H1 (cell line): Measurements from ENCODE around the gene COQ8A. TPM values are rescaled to one million over a fixed set of nuclear protein-coding genes. Genes with fewer than 3 reads are reported as not detected.

Experiments used
- CTCF ChIA-PET: fragments of 300-600 bp; sonication (Branson Sonifier 250); formaldehyde crosslinking; loops from one replicate; lab custom pipeline; 2021; ENCODE audit not compliant: partially characterized antibody; lab: Charles Lee
- POLR2A ChIA-PET: fragments of 300-600 bp; sonication (Branson Sonifier 250); formaldehyde crosslinking; loops from one replicate; lab custom pipeline; 2021; ENCODE audit warnings: inconsistent platforms; ENCODE audit not compliant: partially characterized antibody; lab: Charles Lee
- DNase-seq, 2 experiments: peaks; one replicate each; pipeline versions ENCODE4 v3.0.0 to v3.0.0-alpha.2; 2010 to 2022; ENCODE audit warnings: low spot score in 2 of 2, low read depth in 1 of 2, mixed read lengths in 1 of 2
- FAIRE-seq: peaks from 2 replicates; lab custom pipeline; 2011; peaks lifted over from hg19 to GRCh38; lab: Jason Lieb, UNC
- H2AFZ ChIP-seq: 2 replicates; pipeline ENCODE4 v1.8.1; 2012; ENCODE audit warnings: low read length, inconsistent platforms
- H2AK5ac ChIP-seq: 2 replicates; pipeline ENCODE4 v1.6.1; 2013; ENCODE audit warnings: low read depth, low read length
- H2BK120ac ChIP-seq: replicated peaks from 2 replicates; pipeline ENCODE3; 2013; ENCODE audit warnings: low read depth, low read length, inconsistent platforms
- H2BK12ac ChIP-seq: 2 replicates; pipeline ENCODE4 v1.6.1; 2013; ENCODE audit warnings: low read depth, low read length
- H2BK15ac ChIP-seq: 2 replicates; pipeline ENCODE4 v1.6.1; 2013; ENCODE audit warnings: low read length
- H2BK20ac ChIP-seq: 2 replicates; pipeline ENCODE4 v1.6.1; 2013; ENCODE audit warnings: low read length
- H2BK5ac ChIP-seq: 2 replicates; pipeline ENCODE4 v1.6.1; 2013; ENCODE audit warnings: low read depth, low read length
- H3K14ac ChIP-seq: 2 replicates; pipeline ENCODE4 v1.6.1; 2013; ENCODE audit warnings: inconsistent platforms; ENCODE audit not compliant: insufficient read length
- H3K18ac ChIP-seq: 2 replicates; pipeline ENCODE4 v1.6.1; 2013; ENCODE audit warnings: low read length; ENCODE audit errors: extremely low read depth
- H3K23ac ChIP-seq: 2 replicates; pipeline ENCODE4 v1.6.1; 2013; ENCODE audit warnings: inconsistent platforms; ENCODE audit not compliant: insufficient read length
- H3K23me2 ChIP-seq: 2 replicates; pipeline ENCODE4 v1.6.1; 2013; ENCODE audit warnings: low read depth, low read length
- H3K27ac ChIP-seq: 2 replicates; pipeline ENCODE4 v1.6.1; 2011; ENCODE audit warnings: low read depth, low read length, inconsistent platforms
- H3K27me3 ChIP-seq, 4 experiments: replicated peaks in 1 of 4; 1 replicate in 1 of 4; 2 replicates in 3 of 4; pipeline versions ENCODE4 v1.6.1 to v1.8.1; 2011 to 2013; ENCODE audit warnings: low read length in 3 of 4, mild to moderate bottlenecking in 3 of 4, inconsistent platforms in 2 of 4, mixed read lengths in 2 of 4, moderate library complexity in 1 of 4; ENCODE audit not compliant: control insufficient read depth in 3 of 4, insufficient read depth in 3 of 4; ENCODE audit errors: extremely low read depth in 1 of 4
- H3K36me3 ChIP-seq, 4 experiments: 2 replicates each; pipeline versions ENCODE4 v1.6.1 to v1.8.1; 2011 to 2013; ENCODE audit warnings: mild to moderate bottlenecking in 4 of 4, low read length in 3 of 4, moderate library complexity in 2 of 4, control low read depth in 1 of 4, inconsistent platforms in 1 of 4; ENCODE audit not compliant: insufficient read depth in 4 of 4, control insufficient read depth in 2 of 4
- H3K4ac ChIP-seq: replicated peaks from 2 replicates; pipeline ENCODE3; 2013; ENCODE audit warnings: low read length, low read depth, mixed read lengths, inconsistent platforms; ENCODE audit not compliant: insufficient read length
- H3K4me1 ChIP-seq, 4 experiments: replicated peaks in 1 of 4; 1 replicate in 1 of 4; 2 replicates in 3 of 4; pipeline versions ENCODE4 v1.6.1 to v1.8.1; 2011 to 2013; ENCODE audit warnings: low read length in 3 of 4, inconsistent platforms in 2 of 4, mixed read lengths in 1 of 4; ENCODE audit not compliant: insufficient read depth in 4 of 4, control insufficient read depth in 3 of 4
- H3K4me2 ChIP-seq, 2 experiments: 2 replicates each; pipeline versions ENCODE4 v1.6.1 to v1.8.1; 2011 to 2013; ENCODE audit warnings: low read depth in 2 of 2, low read length in 2 of 2, control low read depth in 1 of 2, inconsistent platforms in 1 of 2, mild to moderate bottlenecking in 1 of 2; ENCODE audit not compliant: insufficient read depth in 1 of 2
- H3K4me3 ChIP-seq, 4 experiments: fragments of 200-600, 300-600 bp in 1 of 4; sonication (generic), shearing (Covaris generic), sonication (Bioruptor Twin) in 1 of 4; 2 replicates each; pipeline versions ENCODE4 v1.5.1 to v1.8.1; 2011 to 2016; ENCODE audit warnings: low read length in 4 of 4, low read depth in 3 of 4, control low read depth in 2 of 4, inconsistent platforms in 2 of 4, mild to moderate bottlenecking in 2 of 4, mixed read lengths in 1 of 4, moderate library complexity in 1 of 4; ENCODE audit not compliant: insufficient read depth in 2 of 4; ENCODE audit errors: extremely low read depth in 1 of 4
- H3K56ac ChIP-seq: replicated peaks from 2 replicates; pipeline ENCODE3; 2013; ENCODE audit warnings: low read depth, mild to moderate bottlenecking, mixed read lengths, low read length, inconsistent platforms; ENCODE audit not compliant: insufficient read length
- H3K79me1 ChIP-seq: 2 replicates; pipeline ENCODE4 v1.6.1; 2013; ENCODE audit warnings: low read depth, low read length, control low read depth
- H3K79me2 ChIP-seq, 2 experiments: 2 replicates each; pipeline versions ENCODE4 v1.6.1 to v1.8.1; 2012 to 2013; ENCODE audit warnings: low read length in 2 of 2, mild to moderate bottlenecking in 2 of 2, inconsistent platforms in 1 of 2; ENCODE audit not compliant: insufficient read depth in 2 of 2, control insufficient read depth in 1 of 2
- H3K9ac ChIP-seq, 4 experiments: replicated peaks in 1 of 4; 1 replicate in 1 of 4; 2 replicates in 3 of 4; pipeline versions ENCODE4 v1.6.1 to v1.8.1; 2011 to 2013; ENCODE audit warnings: low read depth in 3 of 4, low read length in 3 of 4, control low read depth in 2 of 4, mild to moderate bottlenecking in 2 of 4, moderate library complexity in 2 of 4, inconsistent platforms in 1 of 4; ENCODE audit errors: extremely low read depth in 1 of 4
- H3K9me3 ChIP-seq, 2 experiments: 2 replicates each; pipeline versions ENCODE4 v1.6.1 to v1.8.1; 2012 to 2013; ENCODE audit warnings: mild to moderate bottlenecking in 2 of 2, moderate library complexity in 2 of 2, control low read depth in 1 of 2, inconsistent platforms in 1 of 2, low read depth in 1 of 2, low read length in 1 of 2, mixed read lengths in 1 of 2; ENCODE audit not compliant: insufficient read depth in 2 of 2
- H4K20me1 ChIP-seq, 2 experiments: replicated peaks in 1 of 2; 2 replicates each; pipeline versions ENCODE3 to v1.8.1; 2011 to 2013; ENCODE audit warnings: inconsistent platforms in 2 of 2, low read length in 2 of 2, mild to moderate bottlenecking in 1 of 2; ENCODE audit not compliant: insufficient read depth in 2 of 2, control insufficient read depth in 1 of 2
- H4K5ac ChIP-seq: 2 replicates; pipeline ENCODE4 v1.6.1; 2013; ENCODE audit warnings: low read length, low read depth, mixed read lengths, inconsistent platforms; ENCODE audit not compliant: insufficient read length
- H4K8ac ChIP-seq: 2 replicates; pipeline ENCODE4 v1.8.0; 2013; ENCODE audit warnings: mild to moderate bottlenecking, moderate library complexity, low read length, inconsistent platforms; ENCODE audit not compliant: insufficient read depth; ENCODE audit errors: extremely low read depth
- H4K91ac ChIP-seq: replicated peaks from 2 replicates; pipeline ENCODE3; 2013; ENCODE audit warnings: low read length, mixed read lengths, inconsistent platforms; ENCODE audit not compliant: insufficient read length
- ASH2L ChIP-seq: fragments of 200-600, 300-600 bp; sonication (generic); IDR thresholded peaks from one replicate; pipeline ENCODE4 v1.7.1; 2017; ENCODE audit warnings: low read length
- BACH1 ChIP-seq: IDR thresholded peaks from 2 replicates; pipeline ENCODE4 v1.6.1; 2012; ENCODE audit warnings: low read length, improper control_type of control experiment
- CHD2 ChIP-seq: IDR thresholded peaks from 2 replicates; pipeline ENCODE4 v1.6.1; 2012; ENCODE audit warnings: low read length, improper control_type of control experiment
- CTBP2 ChIP-seq: IDR thresholded peaks from 2 replicates; pipeline ENCODE4 v1.7.0; 2011; ENCODE audit warnings: borderline replicate concordance, mild to moderate bottlenecking, moderate library complexity, mixed read lengths, low read length; ENCODE audit not compliant: insufficient read depth, insufficient read length
- E2F6 ChIP-seq: IDR thresholded peaks from 2 replicates; pipeline ENCODE4 v1.6.1; 2012; ENCODE audit warnings: inconsistent platforms
- JUND ChIP-seq: IDR thresholded peaks from 2 replicates; pipeline ENCODE4 v1.6.1; 2011; ENCODE audit warnings: mild to moderate bottlenecking, improper control_type of control experiment, low read length
- KDM1A ChIP-seq: fragments of 200-600, 300-600 bp; sonication (generic); IDR thresholded peaks from 2 replicates; pipeline ENCODE4 v1.7.1; 2016; ENCODE audit warnings: mild to moderate bottlenecking, low read length, borderline replicate concordance
- MAX ChIP-seq: IDR thresholded peaks from 2 replicates; pipeline ENCODE4 v1.6.1; 2012; ENCODE audit warnings: inconsistent platforms
- PHF8 ChIP-seq: fragments of 200-600 bp; sonication (generic); conservative IDR thresholded peaks from 2 replicates; pipeline ENCODE4 v1.7.1; 2012; ENCODE audit warnings: low read depth, mild to moderate bottlenecking, inconsistent platforms, low read length, moderate library complexity
- WGBS, 2 experiments: shearing (Covaris generic) in 1 of 2; methylation state at CpG; one replicate each; pipeline versions ENCODE4 v1.1.6 to v1.1.7; 2013 to 2015; ENCODE audit warnings: low lambda C conversion rate in 2 of 2, mixed read lengths in 2 of 2, inconsistent platforms in 1 of 2, low coverage in 1 of 2, missing lambda C conversion rate in 1 of 2; ENCODE audit not compliant: insufficient replicate concordance in 2 of 2, insufficient coverage in 1 of 2, insufficient read length in 1 of 2; ENCODE audit errors: extremely low coverage in 1 of 2, missing lambda C conversion rate in 1 of 2; 5-methylcytosine and 5-hydroxymethylcytosine counted together
- polyA plus RNA-seq, 7 experiments: library from polyadenylated mRNA; depleted of rRNA in 3 of 7; stranded (reverse) in 5 of 7; unstranded in 2 of 7; fragments of >200 nt in 5 of 7; fragments of 200-250 nt in 2 of 7; gene quantifications; 1 replicate in 5 of 7; 2 replicates in 1 of 7; 4 replicates in 1 of 7; pipeline versions ENCODE4 v1.2.1 to v1.2.3, GENCODE V29; 2011 to 2013; ENCODE audit warnings: missing spikeins in 2 of 7, mixed read lengths in 2 of 7
- total RNA-seq: library from RNA; stranded (reverse); fragmentation: NEBNext Ultra II Directional; extraction: Animal tissue kit (Norgen Biotek cat#: 25700); gene quantifications from 2 replicates; pipeline ENCODE4 v1.2.1, GENCODE V29; 2021
- TF ChIP-seq, protein P1 (sequence below): IDR thresholded peaks from 2 replicates; pipeline ENCODE4 v1.6.1; 2011; ENCODE audit warnings: low read length, improper control_type of control experiment
- TF ChIP-seq, protein P2 (sequence below): IDR thresholded peaks from 2 replicates; pipeline ENCODE4 v1.6.1; 2011; ENCODE audit warnings: low read depth, mild to moderate bottlenecking, low read length; ENCODE audit not compliant: insufficient read depth

The COQ8A gene
- total and polyA plus RNA-seq, 2 of the 8 experiments (the other 6 are each of a cell fraction or from before 2014, with no cell fraction given), result 28.5 to 38.9 TPM

DNA sequence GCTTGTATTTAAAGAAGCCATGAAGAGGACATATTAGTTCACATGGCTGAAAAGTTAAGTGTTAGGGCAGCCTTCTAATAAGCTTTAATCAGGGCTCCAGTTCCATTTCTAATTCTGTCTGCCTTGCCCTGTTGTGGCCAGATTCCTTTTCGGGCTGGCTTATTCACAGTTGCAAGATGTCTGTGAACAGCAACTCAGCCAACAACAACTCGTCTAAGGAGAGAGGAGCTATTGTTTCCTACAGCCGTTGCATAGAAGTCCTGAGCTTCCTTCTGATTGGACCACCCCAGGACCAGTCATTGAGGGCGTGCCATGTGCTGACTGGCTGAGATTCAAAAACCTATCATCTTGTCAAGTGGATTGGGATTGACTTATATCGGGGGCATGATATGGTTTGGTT lies 18.6 kb upstream of the COQ8A start:
- Histone ChIP-seq H3K18ac (no peak overlapping the region), H4K91ac (no peak overlapping the region), H2BK15ac (no peak overlapping the region), H2BK20ac (no peak overlapping the region), H2BK12ac (no peak overlapping the region), H2BK120ac (no peak overlapping the region), H4K8ac (no peak overlapping the region), H3K4me1 (no peaks in the 10 kb centered on the region), H3K4me2 (no peak overlapping the region), H3K27me3 (no peaks in the 10 kb centered on the region), H3K14ac (no peak overlapping the region), H3K27ac (no peak overlapping the region), H2AFZ (no peak overlapping the region), H3K79me1 (no peaks in the 10 kb centered on the region), H3K56ac (no peak overlapping the region), H4K5ac (no peak overlapping the region), H2AK5ac (no peak overlapping the region), H3K23me2 (no peaks in the 10 kb centered on the region), H4K20me1 (peaks cover 0 to 2% of the 10 kb centered on the region in 2 experiments), H3K4me3 (no peak overlapping the region), H3K23ac (no peak overlapping the region), H3K36me3 (no peaks in the 10 kb centered on the region), H3K9me3 (no peaks in the 10 kb centered on the region), H2BK5ac (no peak overlapping the region), H3K9ac (no peak overlapping the region), H3K4ac (no peak overlapping the region), H3K79me2 (no peaks in the 10 kb centered on the region)
- DNase-seq, result no peak
- ChIA-PET CTCF (interaction anchor here (0.7 to 2.0 kb wide), 4 partner anchors 9 to 50 kb away, joined by 3 to 8 read pairs (median 4); no protein-coding TSS in a partner anchor), POLR2A (interaction anchor here (1.1 to 1.6 kb wide), 2 partner anchors 18 to 52 kb away, joined by 3 to 6 read pairs; no protein-coding TSS in a partner anchor)
- TF ChIP-seq, protein P1, sequence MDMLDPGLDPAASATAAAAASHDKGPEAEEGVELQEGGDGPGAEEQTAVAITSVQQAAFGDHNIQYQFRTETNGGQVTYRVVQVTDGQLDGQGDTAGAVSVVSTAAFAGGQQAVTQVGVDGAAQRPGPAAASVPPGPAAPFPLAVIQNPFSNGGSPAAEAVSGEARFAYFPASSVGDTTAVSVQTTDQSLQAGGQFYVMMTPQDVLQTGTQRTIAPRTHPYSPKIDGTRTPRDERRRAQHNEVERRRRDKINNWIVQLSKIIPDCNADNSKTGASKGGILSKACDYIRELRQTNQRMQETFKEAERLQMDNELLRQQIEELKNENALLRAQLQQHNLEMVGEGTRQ, result no peak
- TF ChIP-seq JUND, result no peak
- no peak for TF ChIP-seq PHF8
- no peak for TF ChIP-seq CTBP2
- TF ChIP-seq CHD2, result no peak
- TF ChIP-seq, protein P2, sequence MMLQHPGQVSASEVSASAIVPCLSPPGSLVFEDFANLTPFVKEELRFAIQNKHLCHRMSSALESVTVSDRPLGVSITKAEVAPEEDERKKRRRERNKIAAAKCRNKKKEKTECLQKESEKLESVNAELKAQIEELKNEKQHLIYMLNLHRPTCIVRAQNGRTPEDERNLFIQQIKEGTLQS, result no peak
- no peak for TF ChIP-seq BACH1
- TF ChIP-seq E2F6, result no peak
- no peak for TF ChIP-seq MAX
- TF ChIP-seq ASH2L, result no peak
- no peak for TF ChIP-seq KDM1A
- no peak for FAIRE-seq
- WGBS, 2 experiments, result 92% methylated on average over 5 of the region's 5 CpGs; no CpG with 5 or more reads in 1 of the 2 experiments
